ENCODE measurements around the gene IL2RG. TPM values are rescaled to one million over a fixed set of nuclear protein-coding genes. Genes with fewer than 3 reads are reported as not detected.

IL2RG gene
- not detected in 2 replicates for total RNA-seq (2014; rRNA removed; shearing (Covaris generic))
- polyA plus RNA-seq (2014; cell fraction: nucleus; rRNA removed) = 0.06 and 0.22 TPM in 2 replicates

DNA sequence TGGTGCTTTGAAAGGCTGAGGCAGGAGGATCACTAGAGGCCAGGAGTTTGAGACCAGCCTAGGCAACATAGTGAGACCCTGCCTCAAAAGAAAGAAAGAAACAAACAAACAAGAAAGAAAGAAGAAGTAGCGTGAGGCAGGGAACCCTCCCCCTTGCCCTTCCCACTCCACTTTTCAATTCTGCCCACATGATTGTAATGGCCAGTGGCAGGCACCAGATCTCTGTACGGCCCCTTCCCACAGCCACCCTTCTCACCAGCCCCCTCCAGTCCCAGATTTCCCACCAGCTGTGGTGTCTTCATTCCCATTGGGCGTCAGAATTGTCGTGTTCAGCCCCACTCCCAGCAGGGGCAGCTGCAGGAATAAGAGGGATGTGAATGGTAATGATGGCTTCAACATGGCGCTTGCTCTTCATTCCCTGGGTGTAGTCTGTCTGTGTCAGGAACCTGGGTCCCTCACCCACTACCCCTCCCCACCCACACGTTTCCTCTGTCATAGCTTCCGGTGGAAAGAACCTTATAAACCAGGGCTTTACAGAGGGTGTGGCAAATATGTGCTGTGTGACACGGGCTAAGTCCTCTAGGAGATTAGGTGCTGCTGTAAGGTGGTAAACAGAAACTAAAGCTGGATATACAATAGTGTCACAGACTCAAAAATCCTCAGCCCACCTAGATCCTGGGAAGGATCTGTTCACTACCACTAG lies at the start of gene IL2RG:
TSS of gene IL2RG (minus strand) at position 437 of the 703 bp plus-strand sequence. CDS start at position 399, 38 bp downstream.
- no peak for DNase-seq (ENCODE audit: extremely low read depth, low read depth)

DNA sequence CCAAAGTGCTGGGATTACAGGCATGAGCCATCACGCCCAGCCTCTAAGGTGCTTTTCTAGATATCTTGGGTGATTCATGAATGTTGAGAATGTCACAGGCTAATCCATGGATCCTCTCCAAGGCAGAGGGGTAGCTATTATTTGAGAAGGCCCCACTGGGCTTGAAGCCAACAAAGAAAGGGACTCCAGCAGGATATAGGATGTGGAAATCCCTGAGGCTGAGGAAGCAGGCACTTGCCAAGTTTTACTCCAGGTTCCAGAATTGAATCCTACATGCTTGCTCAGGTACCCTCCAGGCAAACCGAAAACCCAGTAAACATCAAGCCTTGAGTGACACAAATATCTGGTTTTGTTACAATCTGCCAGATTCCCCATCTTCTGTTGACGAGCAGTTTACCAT lies 49.1 kb upstream of the IL2RG start:
- DNase-seq (ENCODE audit: extremely low read depth, low read depth) = no peak

DNA sequence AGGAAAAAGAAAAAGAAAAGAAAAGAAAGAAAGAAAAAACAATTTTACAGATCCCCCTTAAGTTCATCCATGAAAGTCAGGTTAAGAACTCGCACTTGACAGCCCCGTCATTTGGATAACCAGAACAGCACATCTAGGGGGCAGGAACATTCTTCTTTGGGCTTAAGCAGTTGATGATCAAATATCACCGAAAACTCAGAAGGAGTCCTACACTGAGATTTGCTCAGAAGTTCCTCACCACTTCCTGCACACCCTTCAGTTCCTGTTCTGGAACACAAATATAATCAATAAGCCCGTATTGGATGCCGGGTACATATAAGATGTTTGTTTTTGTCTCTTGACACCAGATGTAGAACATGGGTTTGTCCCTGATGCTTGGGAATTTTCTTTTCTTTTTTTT lies 48.0 kb upstream of the IL2RG start:
- no peak for DNase-seq (ENCODE audit: extremely low read depth, low read depth)

DNA sequence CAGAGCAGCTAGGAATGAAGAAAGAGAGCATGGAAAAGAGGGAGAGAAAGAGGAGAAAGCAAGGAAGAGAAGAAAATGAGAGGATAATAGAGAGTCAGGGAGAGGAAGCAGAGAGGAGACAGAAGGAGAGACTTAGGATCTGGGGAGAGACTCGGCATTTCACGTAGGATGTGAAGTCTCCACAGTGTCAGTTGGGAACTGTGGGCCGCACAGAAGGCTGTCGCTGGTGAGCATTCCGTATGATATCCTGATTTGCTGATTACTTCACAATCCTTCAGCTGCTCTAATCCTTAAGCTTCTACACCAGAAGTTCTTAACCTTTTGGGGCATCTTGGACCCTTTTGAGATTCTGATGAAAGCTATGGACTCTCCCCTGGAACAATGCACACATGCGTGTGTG lies 47.2 kb upstream of the IL2RG start:
- no peak for DNase-seq (ENCODE audit: extremely low read depth, low read depth)

DNA sequence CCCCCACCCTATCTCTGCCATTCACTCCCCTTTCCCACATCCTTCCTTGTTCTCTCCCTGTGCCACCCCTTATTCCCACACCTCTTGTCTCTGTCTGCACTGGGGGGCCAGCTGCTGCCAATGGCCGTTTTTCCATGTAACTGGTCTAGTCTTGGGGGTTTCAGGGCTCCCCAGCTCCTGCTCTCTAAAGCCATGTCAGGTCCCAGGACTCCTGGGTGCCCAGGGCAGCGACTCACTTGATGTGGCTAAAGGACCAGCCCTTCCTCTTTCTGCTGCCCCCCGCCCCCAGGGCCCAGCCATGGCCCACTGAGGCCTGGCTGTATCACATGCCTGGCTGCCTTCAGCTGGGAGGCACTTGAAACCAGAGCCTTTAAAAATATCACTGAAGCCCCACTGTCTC lies 43.3 kb upstream of the IL2RG start:
- DNase-seq (ENCODE audit: extremely low read depth, low read depth) = no peak

DNA sequence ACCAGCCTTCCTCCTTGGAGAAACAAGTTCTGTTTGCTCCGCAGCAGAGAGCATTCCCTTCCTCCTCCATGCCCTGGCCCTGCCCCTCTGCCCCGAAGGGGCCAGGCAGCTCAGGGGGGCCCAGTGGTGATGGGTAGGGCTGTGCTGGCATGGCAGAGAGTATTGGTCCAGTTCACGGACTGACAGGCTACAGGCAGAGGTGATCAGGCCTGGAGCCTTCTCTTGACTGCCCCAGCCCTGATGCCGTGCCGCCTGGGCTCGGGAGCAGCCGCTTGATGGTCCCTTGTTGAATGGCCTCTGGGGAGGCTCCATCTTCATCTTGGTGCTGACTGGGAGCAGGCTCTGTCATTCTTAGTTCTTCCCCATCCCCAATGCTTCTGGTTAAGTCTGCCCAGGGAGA lies 42.8 kb upstream of the IL2RG start:
- DNase-seq (ENCODE audit: extremely low read depth, low read depth) = no peak

DNA sequence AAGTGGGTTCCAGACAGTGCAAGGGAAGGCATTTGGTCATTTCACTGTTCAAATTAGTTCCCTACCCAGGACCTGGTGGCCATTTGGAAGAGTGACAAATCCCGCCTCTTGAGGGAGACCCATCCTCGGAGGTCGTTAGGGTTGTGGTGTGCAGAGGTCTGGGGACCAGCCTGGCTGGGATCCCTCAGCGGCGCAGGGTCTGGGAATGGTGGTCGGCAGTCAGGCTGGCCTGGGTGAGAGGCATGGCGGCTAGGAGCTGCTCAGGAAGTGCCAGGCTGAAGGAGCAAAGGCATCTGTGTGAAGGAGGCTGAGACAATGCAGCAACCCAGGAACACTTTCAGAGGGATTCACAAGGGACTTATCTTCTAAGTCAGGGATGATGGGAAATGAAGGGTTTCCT lies 40.0 kb upstream of the IL2RG start:
- no peak for DNase-seq (ENCODE audit: extremely low read depth, low read depth)

DNA sequence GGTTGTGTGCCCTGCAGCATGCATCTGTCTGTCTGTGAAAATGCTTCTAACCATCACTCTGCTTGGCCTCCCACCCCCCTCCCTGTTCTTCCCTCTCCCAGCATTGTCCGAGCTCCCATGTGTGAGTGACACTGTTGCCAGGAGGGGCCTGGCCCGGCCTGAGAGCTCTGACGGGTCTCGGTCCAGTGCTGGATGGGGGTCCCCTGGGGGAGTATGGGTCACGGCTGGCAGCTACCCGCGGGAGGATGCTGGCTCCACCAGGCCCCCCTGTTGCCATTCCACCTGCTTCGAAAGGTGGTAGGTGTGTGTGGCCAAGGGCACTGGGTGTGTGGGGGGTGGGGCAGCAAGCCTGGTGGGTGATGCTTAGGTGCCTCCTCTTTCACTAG lies 36.9 kb upstream of the IL2RG start:
- DNase-seq (ENCODE audit: extremely low read depth, low read depth) = no peak

DNA sequence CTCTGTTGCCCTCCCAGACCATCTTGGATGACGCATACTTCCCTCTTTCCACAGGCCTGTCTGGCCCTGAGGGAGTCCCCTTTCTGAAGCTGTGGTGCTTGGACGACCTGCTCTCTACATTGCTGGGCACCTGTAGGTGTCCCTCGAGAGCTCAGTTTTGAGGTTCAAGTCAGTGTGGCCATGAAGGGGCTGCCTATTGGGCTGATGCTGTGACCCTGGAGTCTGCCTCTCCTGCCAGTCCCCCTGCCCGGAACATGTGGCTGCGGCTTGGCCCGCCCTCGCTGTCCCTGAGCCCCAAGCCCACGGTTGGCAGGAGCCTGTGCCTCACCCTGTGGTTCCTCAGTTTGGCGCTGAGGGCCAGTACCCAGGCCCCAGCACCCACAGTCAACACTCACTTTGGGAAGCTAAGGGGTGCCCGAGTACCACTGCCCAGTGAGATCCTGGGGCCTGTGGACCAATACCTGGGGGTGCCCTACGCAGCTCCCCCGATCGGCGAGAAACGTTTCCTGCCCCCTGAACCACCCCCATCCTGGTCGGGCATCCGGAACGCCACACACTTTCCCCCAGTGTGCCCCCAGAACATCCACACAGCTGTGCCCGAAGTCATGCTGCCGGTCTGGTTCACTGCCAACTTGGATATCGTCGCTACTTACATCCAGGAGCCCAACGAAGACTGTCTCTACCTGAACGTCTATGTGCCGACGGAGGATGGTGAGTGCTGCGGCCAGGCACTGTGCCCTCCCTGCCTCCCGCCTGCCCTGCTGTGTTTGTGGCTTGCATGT lies 36.3 kb upstream of the IL2RG start:
- no peak for DNase-seq (ENCODE audit: extremely low read depth, low read depth)

DNA sequence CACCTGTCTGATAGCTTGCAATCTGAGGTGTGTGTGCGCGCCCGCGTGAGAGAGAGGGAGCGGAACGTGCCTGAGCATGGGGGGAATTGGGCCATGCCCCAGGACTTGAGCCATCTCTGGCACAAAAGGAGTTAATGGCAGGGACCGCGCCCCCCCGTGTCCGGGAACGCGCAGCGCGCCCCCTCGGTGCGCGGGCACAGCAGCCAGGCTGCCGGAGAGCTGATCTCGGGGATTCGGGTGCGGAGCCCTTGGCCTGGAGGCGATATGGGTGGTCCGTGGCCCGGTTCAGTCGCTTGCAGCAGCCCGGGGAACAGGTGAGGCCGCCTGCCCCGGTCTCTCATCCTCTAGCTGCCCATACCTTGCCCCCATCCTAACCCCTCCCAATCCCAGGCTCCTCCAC lies 33.3 kb upstream of the IL2RG start, which contains the start of gene NLGN3:
TSS of gene NLGN3 (plus strand) at position 191 of the 400 bp plus-strand sequence. CDS start 2,909 bp downstream, outside the sequence.
- DNase-seq (ENCODE audit: extremely low read depth, low read depth) = no peak

DNA sequence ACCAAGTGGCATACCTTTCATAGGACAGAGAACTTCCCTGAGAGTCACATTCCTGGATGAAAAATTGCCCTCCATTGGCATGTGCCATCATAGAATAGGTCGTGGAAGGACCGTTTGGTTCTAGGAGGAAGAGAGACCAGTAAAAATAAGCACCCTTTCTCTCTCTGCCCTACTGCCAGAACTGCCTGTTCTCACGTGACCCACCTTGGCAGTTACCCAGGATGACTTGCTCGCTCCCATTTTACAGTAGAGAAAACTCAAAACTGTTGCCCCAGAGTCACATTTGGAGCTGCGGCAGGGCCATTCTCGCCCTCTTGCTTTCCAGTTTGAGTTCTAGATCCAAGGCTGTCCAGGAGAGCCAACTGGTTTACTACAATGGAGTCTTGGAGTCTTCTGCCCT lies 32.1 kb upstream of the IL2RG start:
- no peak for DNase-seq (ENCODE audit: extremely low read depth, low read depth)

DNA sequence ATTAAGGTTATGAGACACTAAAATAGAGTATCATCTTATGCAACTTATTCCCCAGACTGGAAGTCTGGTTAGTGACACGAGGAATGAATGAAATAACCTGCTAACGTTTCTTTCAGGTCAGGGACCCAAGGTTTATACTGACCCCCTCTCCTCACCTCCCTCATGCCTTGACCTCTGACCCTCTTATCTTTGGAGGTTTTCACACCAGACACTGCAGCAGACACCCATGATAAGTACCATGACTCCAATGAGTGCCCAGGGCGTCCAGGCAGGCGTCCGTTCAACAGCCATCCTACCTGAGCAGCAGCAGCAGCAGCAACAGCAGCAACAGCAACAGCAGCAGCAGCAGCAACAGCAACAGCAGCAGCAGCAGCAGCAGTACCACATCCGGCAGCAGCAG lies 29.1 kb upstream of the IL2RG start:
- no peak for DNase-seq (ENCODE audit: extremely low read depth, low read depth)

DNA sequence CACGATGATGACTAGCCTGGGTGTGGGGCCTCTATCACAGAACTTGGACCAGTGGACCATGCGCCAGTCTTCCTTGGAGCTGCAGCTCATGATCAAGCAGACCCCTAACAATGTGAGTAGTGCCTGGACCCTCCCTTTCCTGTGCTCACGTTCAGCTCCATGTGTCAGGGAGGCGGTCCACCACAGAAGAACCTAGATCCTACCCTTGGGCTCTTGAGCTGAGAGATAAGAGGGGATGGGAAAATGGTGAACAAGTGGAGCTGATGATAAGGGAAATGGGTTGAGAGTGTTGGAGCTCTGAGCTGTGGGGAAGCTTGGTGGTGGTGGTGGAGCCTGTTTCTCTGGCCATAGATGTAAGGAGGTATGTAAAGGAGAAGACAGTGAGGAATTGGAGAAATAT lies 20.1 kb upstream of the IL2RG start:
- DNase-seq (ENCODE audit: extremely low read depth, low read depth) = no peak

DNA sequence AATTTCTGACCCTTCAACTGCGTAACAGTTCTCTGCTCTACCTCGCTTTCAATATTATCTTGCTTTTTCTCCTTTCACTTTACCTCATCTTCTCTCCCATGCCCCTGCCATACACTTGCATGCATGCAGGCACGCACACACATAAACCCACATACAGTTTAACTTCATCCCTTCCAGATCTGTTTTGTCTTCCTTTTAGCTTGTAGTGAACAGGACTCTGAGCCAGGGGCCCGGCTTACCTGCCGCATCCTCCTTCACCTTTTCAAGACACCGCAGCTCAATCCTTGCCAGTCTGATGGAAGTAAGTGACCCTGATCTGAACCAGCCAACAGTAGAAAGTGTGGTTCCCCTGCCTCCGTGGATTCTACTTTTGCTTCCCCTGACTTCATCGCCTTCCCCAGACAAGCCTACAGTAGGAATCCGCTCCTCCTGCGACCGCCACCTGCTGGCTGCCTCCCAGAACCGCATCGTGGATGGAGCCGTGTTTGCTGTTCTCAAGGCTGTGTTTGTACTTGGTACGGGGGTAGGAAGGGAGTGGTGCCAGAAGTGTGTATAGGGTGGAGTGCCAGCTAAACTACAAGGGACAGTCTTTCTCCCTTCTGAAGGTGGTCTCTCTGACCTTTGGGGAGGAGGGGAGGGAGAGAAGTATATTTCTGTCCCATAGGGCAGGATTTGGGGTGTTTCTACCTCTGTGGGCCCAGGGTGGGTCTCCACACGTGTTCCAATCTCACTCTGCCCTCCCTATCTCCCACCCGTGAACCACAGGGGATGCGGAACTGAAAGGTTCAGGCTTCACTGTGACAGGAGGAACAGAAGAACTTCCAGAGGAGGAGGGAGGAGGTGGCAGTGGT lies 17.8 kb upstream of the IL2RG start:
- peak; percentile 44 for DNase-seq (ENCODE audit: extremely low read depth, low read depth)

DNA sequence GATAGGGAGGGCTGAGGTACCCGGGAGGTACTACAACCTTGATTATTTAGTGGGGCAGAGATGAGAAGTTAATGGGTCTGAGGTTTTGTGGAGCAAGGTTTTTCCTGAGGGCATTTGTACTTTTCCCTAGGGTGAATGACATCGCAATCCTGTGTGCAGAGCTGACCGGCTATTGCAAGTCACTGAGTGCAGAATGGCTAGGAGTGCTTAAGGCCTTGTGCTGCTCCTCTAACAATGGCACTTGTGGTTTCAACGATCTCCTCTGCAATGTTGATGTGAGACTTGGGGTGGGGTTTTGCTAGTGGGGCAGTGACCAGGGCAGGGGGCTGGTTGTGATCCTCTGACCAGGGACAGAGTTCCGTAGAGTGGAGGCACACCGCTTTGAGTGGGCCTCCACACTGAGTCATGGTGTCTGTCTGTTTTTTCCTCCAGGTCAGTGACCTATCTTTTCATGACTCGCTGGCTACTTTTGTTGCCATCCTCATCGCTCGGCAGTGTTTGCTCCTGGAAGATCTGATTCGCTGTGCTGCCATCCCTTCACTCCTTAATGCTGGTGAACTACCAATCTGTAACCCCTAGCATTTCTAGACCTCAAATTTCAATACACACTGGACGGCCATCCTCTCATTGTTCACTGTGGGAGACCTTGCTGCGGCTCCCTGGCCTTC lies 16.9 kb upstream of the IL2RG start:
- DNase-seq (ENCODE audit: extremely low read depth, low read depth) = no peak

DNA sequence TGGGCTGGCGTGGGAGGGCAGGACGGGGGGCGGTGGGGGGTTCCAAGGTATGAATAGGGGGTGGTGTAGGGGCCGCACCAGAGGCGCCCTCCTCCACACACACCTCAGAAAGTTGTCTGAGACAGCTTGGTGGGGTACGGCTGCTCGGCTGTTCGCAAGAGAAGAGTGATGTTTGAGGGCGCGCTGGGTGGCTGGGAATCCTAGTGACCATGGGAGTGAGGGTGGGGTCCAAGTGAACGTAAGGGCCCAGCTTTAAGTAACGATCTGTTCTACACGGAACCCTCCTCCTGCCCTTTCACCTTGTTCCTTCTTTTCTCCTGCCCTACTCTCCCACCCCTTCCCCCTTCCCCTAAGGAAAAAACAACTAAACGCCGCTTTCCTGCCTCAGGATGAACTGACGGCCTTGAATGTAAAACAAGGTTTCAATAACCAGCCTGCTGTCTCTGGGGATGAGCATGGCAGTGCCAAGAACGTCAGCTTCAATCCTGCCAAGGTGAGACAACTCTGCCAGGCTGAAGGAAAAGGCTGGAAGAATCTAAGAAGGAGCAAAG lies 7.7 kb upstream of the IL2RG start:
- DNase-seq (ENCODE audit: extremely low read depth, low read depth) = no peak

DNA sequence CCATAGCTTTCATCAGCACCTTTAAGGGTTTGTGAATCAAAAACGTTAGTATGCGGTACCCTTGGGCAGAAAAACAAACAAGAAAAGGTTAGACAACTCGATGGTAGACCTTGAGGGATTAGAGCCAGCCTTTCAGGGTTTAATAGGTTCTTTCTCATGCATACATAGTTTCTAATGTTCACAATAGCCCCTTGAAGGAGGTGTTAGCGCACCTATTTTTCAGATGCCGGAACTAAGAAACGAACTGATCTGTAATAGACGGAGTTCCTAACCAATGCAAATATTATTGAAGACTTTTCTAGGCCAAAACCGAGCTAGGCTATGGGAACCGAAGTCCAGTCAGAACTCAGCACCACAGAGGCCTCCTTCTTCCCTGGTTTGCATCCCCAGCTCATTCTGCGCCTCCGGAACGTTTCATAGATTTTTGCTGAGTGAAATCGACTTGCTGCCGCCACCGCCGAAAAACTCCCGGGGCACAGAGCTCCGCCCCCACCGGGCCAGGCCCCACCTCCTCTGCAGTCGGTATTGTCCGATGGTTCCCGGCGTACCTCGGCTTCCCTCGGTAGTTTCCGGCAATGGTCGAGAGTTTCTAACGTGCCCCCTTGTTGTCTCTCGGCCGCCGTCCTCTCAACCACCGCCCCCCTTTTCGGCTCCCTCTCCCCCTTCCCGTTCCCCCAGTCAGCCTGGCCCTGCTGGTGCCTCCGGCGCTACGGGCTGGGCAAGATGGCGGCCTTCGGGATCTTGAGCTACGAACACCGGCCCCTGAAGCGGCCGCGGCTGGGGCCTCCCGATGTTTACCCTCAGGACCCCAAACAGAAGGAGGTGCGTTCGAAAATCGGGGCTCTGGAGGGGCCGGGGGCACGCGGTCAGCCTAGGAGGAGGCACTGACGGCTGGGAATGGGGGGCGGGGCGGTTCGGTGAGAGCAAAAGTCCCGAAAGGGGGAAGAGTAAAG lies 6.9 kb upstream of the IL2RG start, which contains the start of gene MED12:
TSS of gene MED12 (plus strand) at position 565 of the 953 bp plus-strand sequence. CDS start at position 724, 159 bp downstream.
- DNase-seq (ENCODE audit: extremely low read depth, low read depth) = peak; percentile 56

DNA sequence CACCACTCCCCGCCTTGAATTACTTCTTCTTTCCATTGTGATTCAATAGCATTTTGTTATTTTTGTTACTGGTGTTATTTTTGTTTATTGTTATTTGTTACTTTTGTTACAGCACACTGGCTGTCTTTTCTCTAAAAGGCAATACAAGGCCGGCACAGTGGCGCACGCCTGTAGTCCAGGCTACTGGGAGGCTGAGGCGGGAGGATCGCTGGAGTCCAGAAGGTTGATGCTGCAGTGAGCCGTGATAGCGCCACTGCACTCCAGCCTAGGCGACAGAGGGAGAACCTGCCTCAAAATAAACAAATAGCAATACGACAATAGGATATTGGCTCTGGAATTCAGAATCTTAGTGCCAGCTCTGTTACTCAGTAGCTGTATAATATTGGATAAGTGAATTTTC lies 6.0 kb upstream of the IL2RG start:
- no peak for DNase-seq (ENCODE audit: extremely low read depth, low read depth)

DNA sequence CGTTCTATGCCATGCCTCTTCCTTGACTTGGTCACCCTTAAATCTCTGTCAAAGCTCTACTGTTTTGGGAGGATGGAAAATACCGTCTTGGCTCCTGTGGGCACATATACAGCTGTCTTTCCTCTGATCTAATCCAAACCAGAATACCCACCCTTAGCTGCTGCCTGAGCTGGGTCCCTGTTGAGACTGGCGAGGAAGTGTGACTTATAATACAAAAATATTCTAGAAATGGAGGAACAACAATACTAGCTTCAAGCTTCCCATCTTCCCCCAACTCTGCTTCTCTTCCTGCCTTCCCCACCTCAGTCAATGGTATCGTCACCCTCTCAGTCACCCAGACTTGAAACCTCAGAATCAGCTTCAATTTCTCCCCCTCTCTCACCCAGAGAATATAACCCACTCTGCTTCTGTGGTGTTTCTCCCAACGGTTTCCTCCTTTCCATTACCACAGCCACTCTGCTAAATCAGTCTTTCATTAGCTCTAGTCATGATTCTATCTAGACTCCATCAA lies 599 bp upstream of the IL2RG start:
- no peak for DNase-seq (ENCODE audit: extremely low read depth, low read depth)

Measured in NCI-H460 (cell line).